Fibroblast of lung (primary cell): ENCODE measurements around the gene CTNND2.

Experiments used
- EZH2 ChIP-seq: IDR thresholded peaks from 2 replicates; pipeline ENCODE4 v1.5.1; 2012; ENCODE audit warnings: low read length, control low read depth, mild to moderate bottlenecking; ENCODE audit errors: missing control alignments
- TF ChIP-seq, protein P1 (sequence below), 2 donors: IDR thresholded peaks in 1 of 2; conservative IDR thresholded peaks in 1 of 2; 1 replicate in 1 of 2; 2 replicates in 1 of 2; pipeline ENCODE4 v1.5.1; 2011 to 2012; ENCODE audit warnings: low read length in 2 of 2, control low read depth in 1 of 2, inconsistent platforms in 1 of 2, low read depth in 1 of 2, mild to moderate bottlenecking in 1 of 2

DNA sequence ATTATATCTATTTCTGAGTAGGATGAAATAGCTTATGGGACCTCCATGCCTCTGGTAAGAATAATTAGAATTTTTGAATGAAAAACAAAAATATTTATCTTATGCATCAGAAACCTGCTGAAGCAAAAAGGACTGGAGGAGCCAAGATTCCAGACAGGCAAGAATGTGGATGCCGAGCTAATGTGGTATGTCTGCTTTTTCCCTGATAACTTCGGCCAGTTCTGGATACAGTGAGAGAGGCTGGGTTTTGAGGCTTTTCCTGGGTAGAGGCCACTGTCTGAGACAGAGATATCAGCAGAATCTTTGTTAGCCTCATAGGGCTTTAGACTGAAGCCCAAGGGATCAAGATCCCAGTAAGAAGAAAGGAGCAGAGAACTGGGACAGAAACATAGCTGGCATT, 5.2 kb upstream of the CTNND2 start:
- TF ChIP-seq, protein P1, sequence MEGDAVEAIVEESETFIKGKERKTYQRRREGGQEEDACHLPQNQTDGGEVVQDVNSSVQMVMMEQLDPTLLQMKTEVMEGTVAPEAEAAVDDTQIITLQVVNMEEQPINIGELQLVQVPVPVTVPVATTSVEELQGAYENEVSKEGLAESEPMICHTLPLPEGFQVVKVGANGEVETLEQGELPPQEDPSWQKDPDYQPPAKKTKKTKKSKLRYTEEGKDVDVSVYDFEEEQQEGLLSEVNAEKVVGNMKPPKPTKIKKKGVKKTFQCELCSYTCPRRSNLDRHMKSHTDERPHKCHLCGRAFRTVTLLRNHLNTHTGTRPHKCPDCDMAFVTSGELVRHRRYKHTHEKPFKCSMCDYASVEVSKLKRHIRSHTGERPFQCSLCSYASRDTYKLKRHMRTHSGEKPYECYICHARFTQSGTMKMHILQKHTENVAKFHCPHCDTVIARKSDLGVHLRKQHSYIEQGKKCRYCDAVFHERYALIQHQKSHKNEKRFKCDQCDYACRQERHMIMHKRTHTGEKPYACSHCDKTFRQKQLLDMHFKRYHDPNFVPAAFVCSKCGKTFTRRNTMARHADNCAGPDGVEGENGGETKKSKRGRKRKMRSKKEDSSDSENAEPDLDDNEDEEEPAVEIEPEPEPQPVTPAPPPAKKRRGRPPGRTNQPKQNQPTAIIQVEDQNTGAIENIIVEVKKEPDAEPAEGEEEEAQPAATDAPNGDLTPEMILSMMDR (conservative IDR thresholded peaks at IDR 0.05 in 1 of 2, IDR thresholded peaks at IDR 0.05 in 1 of 2; ENCODE audit: low read depth in 1 of 2, low read length in 2 of 2), result no peak
- TF ChIP-seq EZH2, result no peak
